Uterus (tissue), 4 donors: ENCODE data around the gene EFCAB13. TPM values are rescaled to one million over a fixed set of nuclear protein-coding genes. Genes with fewer than 3 reads are reported as not detected.

ENCODE experiments used
- DNase-seq, 2 donors: peaks; one replicate each; pipeline ENCODE4 v3.0.0-alpha.2; 2019 to 2020
- H3K27ac ChIP-seq, 2 donors: fragments of 200-600 bp; sonication (generic); 1 replicate in 1 of 2; 2 replicates in 1 of 2; pipeline ENCODE4 v1.5.1; 2016 to 2018
- H3K27me3 ChIP-seq, 2 donors: fragments of 200-600 bp; sonication (generic); one replicate each; pipeline ENCODE4 v1.5.1; 2018 to 2019; ENCODE audit warnings: control low read depth in 1 of 2
- H3K36me3 ChIP-seq, 2 donors: fragments of 200-600 bp; sonication (generic); one replicate each; pipeline ENCODE4 v1.5.1; 2019; ENCODE audit warnings: control low read depth in 1 of 2
- H3K4me1 ChIP-seq, 2 donors: fragments of 200-600 bp; sonication (generic); one replicate each; pipeline ENCODE4 v1.5.1; 2018 to 2019; ENCODE audit warnings: control low read depth in 1 of 2
- H3K4me3 ChIP-seq, 2 donors: fragments of 200-600 bp; sonication (generic); 1 replicate in 1 of 2; 2 replicates in 1 of 2; pipeline ENCODE4 v1.5.1; 2018 to 2019; ENCODE audit warnings: mild to moderate bottlenecking in 1 of 2
- H3K9me3 ChIP-seq, 2 donors: fragments of 200-600 bp; sonication (generic); one replicate each; pipeline ENCODE4 v1.5.1; 2019; ENCODE audit warnings: control low read depth in 1 of 2
- POLR2A ChIP-seq, 2 donors: fragments of 450-650 bp; IDR thresholded peaks; one replicate each; pipeline ENCODE4 v1.6.1; 2016; ENCODE audit warnings: antibody characterized with exemption in 2 of 2, mild to moderate bottlenecking in 1 of 2, moderate library complexity in 1 of 2
- intact Hi-C: fragments of 100-400 bp; cut with DNase I; formaldehyde crosslinking; loops from one replicate; pipeline ENCODE4 v1.15.1; 2023; ENCODE audit warnings: low total_unique reads
- total RNA-seq, 4 donors: library from RNA; depleted of rRNA in 3 of 4; stranded (reverse); fragments of >200 nt in 3 of 4; gene quantifications; one replicate each; pipeline versions ENCODE4 v1.1.0 to v1.2.4, GENCODE V29; 2014 to 2023
- TF ChIP-seq, protein P1 (sequence below), 4 experiments: fragments of 200-600 bp in 2 of 4; fragments of 450-650 bp in 2 of 4; sonication (generic) in 2 of 4; IDR thresholded peaks; one replicate each; pipeline ENCODE4 v1.5.1; 2016 to 2019; ENCODE audit warnings: antibody characterized with exemption in 4 of 4, mild to moderate bottlenecking in 2 of 4, moderate library complexity in 1 of 4
- donor health status: DM: yes; HTN: yes; CAD: no.

The EFCAB13 gene
- total RNA-seq, 4 donors from 2014 or later, result 9.2 to 22.8 (median 14.5) TPM

DNA sequence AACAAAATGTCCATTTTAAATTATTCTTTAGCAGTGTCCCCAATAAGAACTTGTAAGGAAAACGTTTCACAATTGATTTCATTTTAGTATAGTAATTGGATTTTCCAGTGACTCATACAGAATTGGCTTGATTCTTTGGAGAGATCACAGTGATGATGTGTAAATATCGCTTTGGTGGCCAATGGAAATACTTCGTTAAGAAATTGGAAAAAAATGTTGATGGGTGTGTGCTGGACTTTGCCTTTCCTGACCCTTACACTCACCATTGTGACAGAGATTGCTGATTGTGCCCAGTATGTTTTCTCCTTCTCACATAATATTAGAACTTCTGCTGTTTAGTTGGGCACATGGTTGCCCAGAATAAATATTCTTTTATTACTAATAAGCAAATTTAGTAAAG is 7.4 kb upstream of the EFCAB13 start:
- intact Hi-C loops, result loop anchor here (5.0 kb wide), 1 partner anchor 89 kb away; no protein-coding TSS in a partner anchor
- Histone ChIP-seq H3K4me1 (peaks cover 0 to 4% of the 10 kb centered on the region in 2 donors), H3K27ac (peak overlapping the region; percentile 73 to 74), H3K36me3 (no peaks in the 10 kb centered on the region), H3K4me3 (no peak overlapping the region), H3K9me3 (no peaks in the 10 kb centered on the region), H3K27me3 (no peaks in the 10 kb centered on the region)
- TF ChIP-seq, protein P1, sequence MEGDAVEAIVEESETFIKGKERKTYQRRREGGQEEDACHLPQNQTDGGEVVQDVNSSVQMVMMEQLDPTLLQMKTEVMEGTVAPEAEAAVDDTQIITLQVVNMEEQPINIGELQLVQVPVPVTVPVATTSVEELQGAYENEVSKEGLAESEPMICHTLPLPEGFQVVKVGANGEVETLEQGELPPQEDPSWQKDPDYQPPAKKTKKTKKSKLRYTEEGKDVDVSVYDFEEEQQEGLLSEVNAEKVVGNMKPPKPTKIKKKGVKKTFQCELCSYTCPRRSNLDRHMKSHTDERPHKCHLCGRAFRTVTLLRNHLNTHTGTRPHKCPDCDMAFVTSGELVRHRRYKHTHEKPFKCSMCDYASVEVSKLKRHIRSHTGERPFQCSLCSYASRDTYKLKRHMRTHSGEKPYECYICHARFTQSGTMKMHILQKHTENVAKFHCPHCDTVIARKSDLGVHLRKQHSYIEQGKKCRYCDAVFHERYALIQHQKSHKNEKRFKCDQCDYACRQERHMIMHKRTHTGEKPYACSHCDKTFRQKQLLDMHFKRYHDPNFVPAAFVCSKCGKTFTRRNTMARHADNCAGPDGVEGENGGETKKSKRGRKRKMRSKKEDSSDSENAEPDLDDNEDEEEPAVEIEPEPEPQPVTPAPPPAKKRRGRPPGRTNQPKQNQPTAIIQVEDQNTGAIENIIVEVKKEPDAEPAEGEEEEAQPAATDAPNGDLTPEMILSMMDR (IDR thresholded peaks at IDR 0.05), result no peak
- no peak for TF ChIP-seq POLR2A (IDR thresholded peaks at IDR 0.05)
- DNase-seq, result no peak

GRCh38 chr17:47317119-47317518 is 6.6 kb upstream of the EFCAB13 start:
- intact Hi-C loops, result loop anchor here (5.0 kb wide), 1 partner anchor 90 kb away; no protein-coding TSS in a partner anchor
- no peak for TF ChIP-seq POLR2A (IDR thresholded peaks at IDR 0.05)
- TF ChIP-seq, protein P1 (IDR thresholded peaks at IDR 0.05), result no peak
- H3K27ac ChIP-seq, result no peak overlapping the region

GRCh38 chr17:47318197-47318918 is 5.4 kb upstream of the EFCAB13 start:
- DNase-seq, result no peak
- no peaks in the 10 kb centered on the region for H3K36me3 ChIP-seq
- intact Hi-C loops, result loop anchor here (5.0 kb wide), 1 partner anchor 91 kb away; no protein-coding TSS in a partner anchor
- H3K9me3 ChIP-seq, result no peaks in the 10 kb centered on the region
- TF ChIP-seq POLR2A (IDR thresholded peaks at IDR 0.05), result no peak
- TF ChIP-seq, protein P1 (IDR thresholded peaks at IDR 0.05), result no peak
- H3K4me1 ChIP-seq, result peaks cover 0 to 4% of the 10 kb centered on the region in 2 donors
- no peak overlapping the region for H3K4me3 ChIP-seq
- H3K27ac ChIP-seq, result no peak overlapping the region
- no peaks in the 10 kb centered on the region for H3K27me3 ChIP-seq

More at GRCh38 chr17:47317119-47317518, 6.6 kb upstream of the EFCAB13 start:
- H3K27me3 ChIP-seq, result no peaks in the 10 kb centered on the region
- H3K4me3 ChIP-seq, result no peak overlapping the region
- H3K9me3 ChIP-seq, result no peaks in the 10 kb centered on the region
- H3K36me3 ChIP-seq, result no peaks in the 10 kb centered on the region
- no peak for DNase-seq
- H3K4me1 ChIP-seq, result peaks cover 0 to 4% of the 10 kb centered on the region in 2 donors

- Histone ChIP-seq H3K27ac (no peak overlapping the region), H3K36me3 (no peaks in the 10 kb centered on the region), H3K9me3 (no peaks in the 10 kb centered on the region), H3K4me1 (no peaks in the 10 kb centered on the region), H3K4me3 (no peak overlapping the region), H3K27me3 (no peaks in the 10 kb centered on the region)
- no peak for TF ChIP-seq POLR2A (IDR thresholded peaks at IDR 0.05)
- TF ChIP-seq, protein P1 (IDR thresholded peaks at IDR 0.05), result no peak
- intact Hi-C loops, result no loop called here
- DNase-seq, result no peak
Measured at GRCh38 chr17:47320879-47321502, 2.8 kb upstream of the EFCAB13 start.
